CD14-positive monocyte (primary cell): ENCODE measurements around the gene PPP6C. TPM values are rescaled to one million over a fixed set of nuclear protein-coding genes. Genes with fewer than 3 reads are reported as not detected.

Source experiments
- DNase-seq, 3 donors: peaks; one replicate each; pipeline ENCODE4 v3.0.0-alpha.2; 2011 to 2022
- H2AFZ ChIP-seq: 2 replicates; pipeline ENCODE4 v1.6.0; 2012; ENCODE audit warnings: mild to moderate bottlenecking, low read depth, low read length, inconsistent platforms; ENCODE audit not compliant: insufficient read depth, poor library complexity, severe bottlenecking
- H3K27ac ChIP-seq, 2 donors: 1 replicate in 1 of 2; 2 replicates in 1 of 2; pipeline ENCODE4 v1.5.1; 2012 to 2013; ENCODE audit warnings: low read length in 2 of 2, control low read depth in 1 of 2, inconsistent platforms in 1 of 2, low read depth in 1 of 2, mild to moderate bottlenecking in 1 of 2
- H3K27me3 ChIP-seq, 2 donors: one replicate each; pipeline versions ENCODE4 v1.6.0 to v1.6.1; 2011 to 2013; ENCODE audit warnings: low read length in 2 of 2; ENCODE audit not compliant: control insufficient read depth in 2 of 2, insufficient read depth in 2 of 2
- H3K36me3 ChIP-seq, 2 donors: replicated peaks in 1 of 2; 1 replicate in 1 of 2; 2 replicates in 1 of 2; pipeline versions ENCODE4 v1.5.1 to v1.6.1; 2012 to 2013; ENCODE audit warnings: low read length in 2 of 2, control low read depth in 1 of 2, inconsistent platforms in 1 of 2, mild to moderate bottlenecking in 1 of 2; ENCODE audit not compliant: insufficient read depth in 2 of 2, control insufficient read depth in 1 of 2
- H3K4me1 ChIP-seq, 2 donors: 1 replicate in 1 of 2; 2 replicates in 1 of 2; pipeline versions ENCODE4 v1.5.1 to v1.6.1; 2012 to 2013; ENCODE audit warnings: low read length in 2 of 2, control low read depth in 1 of 2, inconsistent platforms in 1 of 2, mild to moderate bottlenecking in 1 of 2, moderate library complexity in 1 of 2; ENCODE audit not compliant: insufficient read depth in 2 of 2, control insufficient read depth in 1 of 2
- H3K4me2 ChIP-seq: replicated peaks from 2 replicates; pipeline ENCODE3; 2012; ENCODE audit warnings: low read length, moderate library complexity, mild to moderate bottlenecking; ENCODE audit not compliant: poor library complexity, severe bottlenecking; ENCODE audit errors: extremely low read depth
- H3K4me3 ChIP-seq, 3 experiments: fragments of 200-600 bp in 1 of 3; sonication (generic) in 1 of 3; replicated peaks in 1 of 3; 1 replicate in 2 of 3; 2 replicates in 1 of 3; pipeline ENCODE4 v1.5.1; 2011 to 2013; ENCODE audit warnings: low read length in 3 of 3, mild to moderate bottlenecking in 3 of 3, control low read depth in 2 of 3, low read depth in 2 of 3, inconsistent platforms in 1 of 3, moderate library complexity in 1 of 3
- H3K79me2 ChIP-seq: 2 replicates; pipeline ENCODE4 v1.6.0; 2012; ENCODE audit warnings: mild to moderate bottlenecking, control low read depth, inconsistent platforms, low read length, moderate library complexity; ENCODE audit not compliant: insufficient read depth
- H3K9ac ChIP-seq: 2 replicates; pipeline ENCODE4 v1.6.0; 2017; ENCODE audit warnings: low read length, mild to moderate bottlenecking; ENCODE audit not compliant: insufficient read depth, poor library complexity, severe bottlenecking
- H3K9me3 ChIP-seq, 2 donors: replicated peaks in 1 of 2; 1 replicate in 1 of 2; 2 replicates in 1 of 2; pipeline versions ENCODE4 v1.5.1 to v1.6.1; 2012 to 2013; ENCODE audit warnings: low read length in 2 of 2, control low read depth in 1 of 2; ENCODE audit not compliant: control insufficient read depth in 1 of 2, insufficient read depth in 1 of 2
- H4K20me1 ChIP-seq: 2 replicates; pipeline ENCODE4 v1.6.0; 2012; ENCODE audit warnings: mild to moderate bottlenecking, low read length, control low read depth, moderate library complexity; ENCODE audit not compliant: insufficient read depth
- H3K27ac Mint-ChIP-seq, 7 donors: one replicate each; pipeline ENCODE4 v1.8.0; 2020; ENCODE audit warnings: mild to moderate bottlenecking in 7 of 7, mixed read lengths in 7 of 7, moderate library complexity in 6 of 7, inconsistent platforms in 2 of 7
- H3K27me3 Mint-ChIP-seq, 3 donors: one replicate each; pipeline ENCODE4 v1.8.0; 2021 to 2022; ENCODE audit warnings: low read depth in 3 of 3, mild to moderate bottlenecking in 3 of 3, mixed read lengths in 3 of 3, moderate library complexity in 3 of 3, inconsistent platforms in 1 of 3
- H3K36me3 Mint-ChIP-seq, 2 donors: one replicate each; pipeline ENCODE4 v1.8.0; 2020; ENCODE audit warnings: mixed read lengths in 2 of 2, inconsistent platforms in 1 of 2, mild to moderate bottlenecking in 1 of 2
- H3K4me1 Mint-ChIP-seq: one replicate; pipeline ENCODE4 v1.8.0; 2020; ENCODE audit warnings: mild to moderate bottlenecking, mixed read lengths
- H3K4me3 Mint-ChIP-seq, 2 donors: one replicate each; pipeline ENCODE4 v1.8.0; 2020; ENCODE audit warnings: mild to moderate bottlenecking in 2 of 2, mixed read lengths in 2 of 2, moderate library complexity in 1 of 2
- H3K9me3 Mint-ChIP-seq, 7 donors: one replicate each; pipeline ENCODE4 v1.8.0; 2020 to 2022; ENCODE audit warnings: mixed read lengths in 7 of 7, mild to moderate bottlenecking in 6 of 7, moderate library complexity in 6 of 7, inconsistent platforms in 2 of 7
- CTCF ChIP-seq: fragments of 200-600 bp; IDR thresholded peaks from one replicate; pipeline ENCODE4 v1.8.0; 2022; ENCODE audit warnings: antibody characterized with exemption, mild to moderate bottlenecking
- WGBS: methylation state at CpG from one replicate; pipeline ENCODE4 v1.1.5; 2013; ENCODE audit warnings: missing lambda C conversion rate; ENCODE audit not compliant: insufficient coverage; 5-methylcytosine and 5-hydroxymethylcytosine counted together
- intact Hi-C, 2 donors: fragments of 100-400 bp; cut with micrococcal nuclease; formaldehyde crosslinking; loops; one replicate each; pipeline versions ENCODE4 v1.15.0 to v1.15.1; 2023
- polyA plus RNA-seq, 3 donors: library from polyadenylated mRNA; depleted of rRNA in 1 of 3; unstranded in 2 of 3; stranded (reverse) in 1 of 3; fragments of 300-500 nt in 2 of 3; fragments of >200 nt in 1 of 3; fragmentation: Illumina TruSeq in 2 of 3; gene quantifications; 1 replicate in 2 of 3; 2 replicates in 1 of 3; pipeline ENCODE4 v1.2.3, GENCODE V29; 2012 to 2021

PPP6C gene
- polyA plus RNA-seq, 3 donors: 20.0 to 48.1 (median 36.9) TPM

- intact Hi-C loops: no loop called here
- no peak overlapping the region for H3K9ac ChIP-seq
- H4K20me1 ChIP-seq: peaks cover 100% of the 10 kb centered on the region
- peaks cover 10% of the 10 kb centered on the region for H3K4me1 Mint-ChIP-seq
- H3K27ac Mint-ChIP-seq: no peak overlapping the region
- H3K79me2 ChIP-seq: peaks cover 100% of the 10 kb centered on the region
- no peaks in the 10 kb centered on the region for H3K9me3 ChIP-seq
- no peak overlapping the region for H3K27ac ChIP-seq
- H2AFZ ChIP-seq: no peak overlapping the region
- no peak overlapping the region for H3K4me3 ChIP-seq
- no peak for TF ChIP-seq CTCF
- no peak for DNase-seq
- H3K36me3 ChIP-seq: peaks cover 0 to 16% of the 10 kb centered on the region in 2 donors
- H3K27me3 ChIP-seq: no peaks in the 10 kb centered on the region
- peaks cover 0 to 4% (median 2%) of the 10 kb centered on the region in 3 donors for H3K27me3 Mint-ChIP-seq
- H3K9me3 Mint-ChIP-seq: no peaks in the 10 kb centered on the region
- H3K36me3 Mint-ChIP-seq: peaks cover 17 to 23% of the 10 kb centered on the region in 2 donors
- peaks cover 3 to 5% of the 10 kb centered on the region in 2 donors for H3K4me1 ChIP-seq
- no CpG with 5 or more reads among the region's 1 CpG for WGBS
- no peak overlapping the region for H3K4me3 Mint-ChIP-seq
- H3K4me2 ChIP-seq: no peak overlapping the region
These were observed 11.7 kb downstream of the PPP6C start for GRCh38 chr9:125177888-125178287.

GRCh38 chr9:125176636-125177035 is 13.0 kb downstream of the PPP6C start:
- Histone ChIP-seq H2AFZ (no peak overlapping the region), H3K27ac (no peak overlapping the region), H3K9ac (no peak overlapping the region), H3K4me1 (peaks cover 11 to 15% of the 10 kb centered on the region in 2 donors), H3K4me2 (no peak overlapping the region), H4K20me1 (peaks cover 100% of the 10 kb centered on the region), H3K27me3 (no peaks in the 10 kb centered on the region), H3K4me3 (no peak overlapping the region), H3K36me3 (peaks cover 0 to 16% of the 10 kb centered on the region in 2 donors), H3K9me3 (no peaks in the 10 kb centered on the region), H3K79me2 (peaks cover 100% of the 10 kb centered on the region)
- intact Hi-C loops: no loop called here
- Mint-ChIP-seq H3K27me3 (peaks cover 0 to 4% (median 2%) of the 10 kb centered on the region in 3 donors), H3K4me1 (peaks cover 17% of the 10 kb centered on the region), H3K4me3 (no peak overlapping the region), H3K9me3 (no peaks in the 10 kb centered on the region), H3K36me3 (peaks cover 17 to 19% of the 10 kb centered on the region in 2 donors), H3K27ac (peak overlapping the region in 4 of 7 donors; percentile 4 to 36 (median 24))
- no peak for TF ChIP-seq CTCF
- DNase-seq: no peak
- WGBS: 100% methylated on average over 2 of the region's 3 CpGs
